ENCODE results near the gene HTRA2.

HTRA2 gene

GRCh38 chr2:74500578-74500946 is 29.2 kb upstream of the HTRA2 start:
- no peak for DNase-seq (ENCODE audit: low spot score)

DNA sequence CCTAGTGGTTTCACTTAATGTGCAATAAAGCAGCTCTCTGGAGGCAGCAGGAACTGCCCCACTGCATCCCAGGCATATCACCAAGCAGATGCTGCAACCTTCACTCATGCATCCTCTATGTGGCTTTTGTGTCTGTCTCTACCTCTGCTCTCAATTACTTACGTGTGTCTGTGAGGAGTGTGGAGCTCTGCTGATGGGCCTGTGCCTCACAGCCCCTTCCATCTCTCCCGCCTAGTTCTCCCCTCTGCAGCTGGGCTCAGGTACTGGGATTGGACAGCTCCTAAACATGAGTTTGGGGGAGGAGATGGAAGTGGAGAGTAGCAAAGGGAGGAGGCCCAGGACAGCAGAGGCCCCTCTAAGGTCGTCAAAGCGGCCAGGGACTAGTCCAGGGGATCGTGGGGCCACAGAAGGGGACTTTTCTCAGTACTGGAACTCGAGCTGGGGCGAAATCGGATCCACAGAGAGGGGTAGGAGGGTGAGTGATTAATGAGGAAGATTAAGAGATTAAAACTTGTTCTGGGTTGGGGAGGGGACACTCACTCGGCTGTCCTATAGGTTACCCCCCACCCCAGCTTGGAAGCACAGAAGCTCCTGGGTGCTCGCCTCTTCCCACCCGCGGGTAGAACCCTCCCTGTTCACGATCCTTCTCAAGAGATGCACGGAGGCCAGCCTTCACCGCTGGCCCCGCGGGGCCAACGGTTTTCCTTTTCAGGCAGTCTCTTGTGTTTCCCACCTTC is 28.2 kb upstream of the HTRA2 start:
- no peak for DNase-seq (ENCODE audit: low spot score)

GRCh38 chr2:74502147-74502719 is 27.5 kb upstream of the HTRA2 start:
- DNase-seq (ENCODE audit: low spot score) = no peak

- DNase-seq (ENCODE audit: low spot score) = peak; percentile 84
Observed at GRCh38 chr2:74502720-74503505, 26.8 kb upstream of the HTRA2 start.

- no peak for DNase-seq (ENCODE audit: low spot score)
Observed at GRCh38 chr2:74503506-74504475, 25.9 kb upstream of the HTRA2 start.

DNA sequence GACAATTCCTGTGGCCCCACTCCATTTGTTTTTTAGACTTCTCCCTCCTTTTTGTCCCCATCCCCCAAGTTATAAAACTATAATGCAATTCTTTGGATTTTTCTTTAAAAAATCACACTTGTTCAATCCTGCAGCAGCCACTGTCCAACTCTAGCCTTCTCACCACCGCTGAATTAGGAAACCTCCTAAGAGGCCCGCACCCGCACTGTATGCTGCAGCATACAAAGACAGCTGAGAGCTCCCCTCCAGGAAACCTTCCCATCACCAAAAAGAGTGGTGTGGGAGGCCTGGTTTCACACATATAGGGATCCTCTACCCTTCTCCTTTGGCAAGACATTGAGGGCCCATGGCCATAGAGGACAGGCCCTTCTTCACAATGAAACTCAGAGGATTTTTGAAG is 25.1 kb upstream of the HTRA2 start:
- no peak for DNase-seq (ENCODE audit: low spot score)

GRCh38 chr2:74505448-74506246 is 24.1 kb upstream of the HTRA2 start:
- DNase-seq (ENCODE audit: low spot score) = no peak

DNA sequence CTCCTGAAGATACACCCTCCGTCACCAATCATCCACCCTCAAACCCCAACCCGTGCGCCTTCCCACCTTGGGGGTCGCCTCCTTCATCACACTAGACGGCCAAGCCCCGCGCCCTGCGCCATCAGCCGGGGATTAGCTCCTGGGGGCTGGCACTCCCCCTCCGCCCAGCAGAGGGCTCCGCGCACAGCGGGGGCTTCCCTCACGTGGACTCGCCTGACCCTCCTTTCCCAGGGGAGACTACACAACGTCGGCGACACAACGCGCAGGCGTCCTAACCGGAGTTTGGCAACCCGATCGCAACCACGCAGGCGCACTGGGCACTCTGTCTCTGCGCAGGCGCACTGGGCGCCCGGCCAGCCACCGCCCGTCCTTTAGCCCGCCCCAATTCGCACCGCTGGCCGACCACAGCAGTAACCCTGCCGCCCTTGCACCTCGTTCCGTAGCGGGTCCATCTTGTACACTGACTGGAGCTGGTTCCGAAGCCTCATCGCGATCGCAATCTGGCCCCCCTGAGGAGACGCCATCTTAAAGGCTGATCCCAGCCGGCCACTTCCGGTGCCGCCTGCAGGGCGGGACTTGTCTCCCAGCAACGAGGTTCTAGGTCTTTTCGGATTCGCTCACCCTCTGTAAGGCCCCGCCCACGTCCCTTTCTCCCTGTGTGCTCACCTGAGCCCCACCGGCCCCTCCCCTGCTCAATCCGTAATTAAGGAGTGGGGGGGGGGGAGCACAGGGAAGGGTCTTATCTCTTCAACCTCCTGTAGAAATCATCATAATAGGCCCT is 22.4 kb upstream of the HTRA2 start, which contains the start of gene PCGF1:
Gene PCGF1 (minus strand): TSS at position 551 of the 781 bp plus-strand sequence. CDS start 27 bp downstream, at position 524.
- peak; percentile 96 for DNase-seq (ENCODE audit: low spot score)

DNA sequence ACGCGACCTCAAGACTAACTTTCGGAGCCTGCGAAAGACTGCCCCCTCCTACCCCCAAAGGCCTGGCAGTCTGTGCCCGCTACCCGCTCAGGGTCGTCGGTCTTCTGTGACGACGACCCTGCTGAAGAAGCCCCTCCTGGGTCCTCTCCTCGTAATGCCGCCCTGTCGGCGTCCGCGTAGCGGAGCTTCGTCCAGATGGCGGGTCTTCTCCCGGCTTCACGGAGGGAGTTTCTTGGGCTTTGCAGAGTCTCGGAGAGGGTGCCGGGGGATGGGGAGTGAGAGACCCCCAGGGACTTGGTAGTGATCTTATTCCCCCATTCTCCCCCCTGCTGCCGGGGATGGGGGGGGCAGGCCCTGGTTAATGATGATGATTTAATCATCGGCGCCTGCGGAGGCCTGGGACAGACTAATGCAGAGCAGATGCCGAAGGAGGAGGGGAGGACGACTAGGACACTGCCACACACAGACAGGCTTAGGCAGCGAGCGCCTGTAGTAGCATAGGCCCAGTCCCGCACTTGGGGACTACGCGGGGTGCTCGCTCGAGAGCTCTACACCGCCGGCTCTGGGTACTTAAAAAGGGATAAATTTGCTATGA is 21.7 kb upstream of the HTRA2 start:
- DNase-seq (ENCODE audit: low spot score) = no peak

GRCh38 chr2:74510272-74510671 is 19.5 kb upstream of the HTRA2 start:
- no peak for DNase-seq (ENCODE audit: low spot score)

GRCh38 chr2:74511104-74511989 is 18.4 kb upstream of the HTRA2 start:
- no peak for DNase-seq (ENCODE audit: low spot score)

DNA sequence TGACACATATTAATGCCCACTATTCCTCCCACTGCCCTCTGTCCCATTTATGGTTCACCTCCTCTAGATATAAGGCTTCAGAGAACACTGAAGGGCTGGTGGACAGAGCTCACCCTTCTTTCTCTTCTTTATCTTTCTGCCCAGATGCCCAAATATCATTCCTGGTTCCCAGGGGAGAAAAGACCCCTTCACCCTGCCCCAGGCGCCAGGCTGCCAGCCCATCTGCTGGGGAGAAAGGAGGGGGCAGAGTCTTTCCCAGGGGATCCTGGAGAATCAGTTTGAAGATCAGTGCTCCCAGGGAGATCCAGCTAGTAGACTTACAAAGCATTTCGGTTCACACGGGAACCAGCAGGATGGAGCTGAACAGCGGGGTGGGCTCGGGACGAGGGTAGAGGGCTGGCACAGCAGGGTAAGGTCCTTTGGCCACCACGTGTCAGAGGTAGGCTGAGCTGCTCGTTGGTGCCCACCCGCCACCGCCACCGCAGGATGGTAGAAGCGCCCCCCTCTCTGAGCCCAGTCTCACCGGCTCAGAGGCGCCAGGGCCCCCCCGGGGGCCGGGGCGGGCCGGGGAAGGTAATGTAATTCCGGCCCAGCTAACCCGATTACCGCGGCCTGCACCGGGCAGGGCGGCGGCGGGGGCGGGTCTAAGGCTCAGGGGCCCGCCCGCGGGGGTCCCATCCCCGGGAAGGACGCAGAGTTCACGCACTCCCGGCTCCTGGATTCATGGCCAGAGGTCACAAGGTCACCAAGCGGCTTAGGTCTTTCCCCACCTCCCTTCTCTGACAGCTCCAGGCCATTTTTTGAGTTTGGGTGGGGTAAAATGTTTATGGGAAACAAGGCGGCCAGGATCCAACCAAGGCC is 16.8 kb upstream of the HTRA2 start:
- DNase-seq (ENCODE audit: low spot score) = no peak

DNA sequence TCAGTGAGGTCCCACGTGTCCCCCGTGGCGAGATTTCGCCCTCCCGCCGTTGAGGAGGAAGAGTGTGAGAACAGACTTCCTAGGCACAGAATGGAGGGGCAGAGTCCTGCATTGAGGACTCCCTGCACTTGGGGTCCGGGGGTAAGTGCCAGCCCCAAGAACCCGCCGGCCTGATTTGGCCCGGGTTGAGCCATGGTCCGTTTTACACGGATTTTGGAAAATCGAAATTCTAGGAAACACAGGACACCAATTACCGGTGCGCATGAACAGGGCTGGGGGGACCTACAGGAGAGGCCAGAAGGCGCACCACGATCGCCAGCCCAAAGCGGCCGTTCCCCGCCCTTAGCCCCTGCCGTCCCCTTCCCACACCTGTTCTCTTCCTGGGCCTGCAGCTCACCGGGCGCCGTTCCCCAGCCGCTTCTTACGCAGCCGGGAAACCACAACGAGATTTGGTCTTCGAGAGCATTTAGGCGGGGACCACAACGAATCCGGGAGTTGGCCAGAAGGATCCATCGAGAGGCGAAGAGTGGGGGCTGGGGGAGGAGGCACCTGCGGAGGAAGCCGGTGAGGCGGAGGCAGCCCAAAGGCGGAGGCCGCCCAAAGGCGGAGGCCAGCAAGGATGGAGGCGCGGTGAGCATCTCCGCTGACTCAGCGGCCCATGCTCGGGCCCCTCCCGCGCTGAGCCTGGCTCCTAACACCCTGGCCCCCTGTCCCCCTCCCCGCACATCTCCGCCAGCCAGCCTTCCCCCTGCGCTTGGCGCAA is 15.9 kb upstream of the HTRA2 start:
- no peak for DNase-seq (ENCODE audit: low spot score)

DNA sequence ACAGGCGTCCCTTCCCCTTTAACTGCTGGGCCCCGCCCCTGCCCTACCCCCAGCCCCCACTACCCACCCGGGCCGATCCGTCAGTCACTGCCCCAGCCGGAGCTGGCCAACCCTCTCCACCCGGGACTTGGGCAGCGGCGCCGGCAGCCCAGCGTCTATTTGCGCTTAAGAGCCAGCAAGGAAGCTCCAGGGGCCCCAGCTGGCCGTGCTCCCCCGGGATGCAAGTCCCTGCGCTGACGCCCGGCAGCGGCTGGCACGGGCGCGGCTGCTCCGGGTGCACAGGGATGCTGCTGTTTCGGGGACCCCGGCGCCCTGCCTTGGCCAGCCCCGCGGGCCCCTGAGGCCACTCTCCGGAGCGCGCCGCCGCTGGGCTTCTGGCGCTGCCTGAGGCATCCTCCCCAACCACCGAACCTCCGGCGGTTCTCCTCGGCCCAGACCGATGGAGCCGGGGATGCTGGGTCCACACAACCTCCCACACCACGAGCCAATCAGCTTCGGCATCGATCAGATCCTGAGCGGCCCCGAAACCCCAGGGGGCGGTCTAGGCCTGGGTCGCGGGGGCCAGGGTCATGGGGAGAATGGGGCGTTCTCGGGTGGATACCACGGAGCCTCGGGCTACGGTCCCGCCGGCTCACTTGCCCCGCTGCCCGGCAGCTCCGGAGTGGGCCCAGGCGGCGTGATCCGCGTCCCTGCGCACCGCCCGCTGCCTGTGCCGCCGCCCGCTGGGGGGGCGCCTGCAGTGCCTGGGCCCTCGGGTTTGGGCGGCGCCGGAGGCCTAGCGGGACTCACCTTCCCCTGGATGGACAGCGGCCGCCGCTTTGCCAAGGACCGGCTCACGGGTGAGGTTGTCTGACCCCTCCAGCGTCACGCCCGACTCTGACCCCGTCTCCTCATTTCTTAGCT is 15.1 kb upstream of the HTRA2 start, which contains the start of gene TLX2:
Gene TLX2 (plus strand): TSS at position 83 of the 903 bp plus-strand sequence. CDS start 357 bp downstream, at position 440.
- no peak for DNase-seq (ENCODE audit: low spot score)

DNA sequence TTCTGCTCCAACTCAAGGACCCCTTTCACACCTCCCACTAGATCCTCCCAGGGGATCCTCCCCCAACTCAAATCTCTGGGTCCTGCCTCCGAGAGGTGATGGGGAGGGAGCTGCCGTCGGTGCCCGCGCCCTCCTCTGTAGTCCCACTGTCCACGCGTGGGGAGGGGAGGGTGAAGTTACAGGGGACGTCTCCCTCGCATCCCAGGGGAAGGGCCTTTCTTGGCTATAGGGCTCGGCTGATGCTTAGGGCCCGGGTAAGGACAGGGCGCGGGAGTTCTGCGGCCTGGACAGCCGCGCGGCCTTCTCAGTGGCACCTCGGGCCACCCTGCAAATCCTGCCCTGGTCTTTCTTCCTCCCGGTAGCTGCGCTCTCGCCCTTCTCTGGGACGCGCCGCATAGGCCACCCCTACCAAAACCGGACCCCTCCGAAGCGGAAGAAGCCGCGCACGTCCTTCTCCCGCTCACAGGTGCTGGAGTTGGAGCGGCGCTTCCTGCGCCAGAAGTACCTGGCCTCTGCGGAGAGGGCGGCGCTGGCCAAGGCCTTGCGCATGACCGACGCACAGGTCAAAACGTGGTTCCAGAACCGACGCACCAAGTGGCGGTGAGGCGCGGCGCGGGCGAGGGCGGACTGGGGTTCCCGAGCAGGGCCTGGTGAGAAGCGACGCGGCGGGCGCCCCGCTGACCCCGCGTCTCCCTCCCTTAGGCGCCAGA is 14.3 kb upstream of the HTRA2 start:
- DNase-seq (ENCODE audit: low spot score) = no peak

All from COLO829 (cell line).